T-helper 1 cell treated with Interleukin-12 subunit alpha and Interleukin-12 subunit beta and Interleukin-4 antibody, amounts not matched to agents 30 μg/mL and 1 μg/mL, for 36 hours (primary cell): Measurements from ENCODE around the gene RASA3.
A peak's percentile ranks its signal among the peaks of the same experiment; 100 is the strongest.

Source experiments
- H3K27ac Mint-ChIP-seq: one replicate; pipeline ENCODE4 v1.8.0; 2021; ENCODE audit warnings: mild to moderate bottlenecking, mixed read lengths
- H3K27me3 Mint-ChIP-seq: one replicate; pipeline ENCODE4 v1.8.0; 2021; ENCODE audit warnings: low read depth, mixed read lengths
- H3K36me3 Mint-ChIP-seq: one replicate; pipeline ENCODE4 v1.8.0; 2021; ENCODE audit warnings: low read depth, mixed read lengths
- H3K4me1 Mint-ChIP-seq: one replicate; pipeline ENCODE4 v1.8.0; 2021; ENCODE audit warnings: low read depth, mixed read lengths
- H3K4me3 Mint-ChIP-seq: one replicate; pipeline ENCODE4 v1.8.0; 2021; ENCODE audit warnings: mild to moderate bottlenecking, moderate library complexity, mixed read lengths
- H3K9me3 Mint-ChIP-seq: one replicate; pipeline ENCODE4 v1.8.0; 2021; ENCODE audit warnings: mixed read lengths

The RASA3 gene

GRCh38 chr13:114059946-114060860 is 72.2 kb downstream of the RASA3 start:
- no peak overlapping the region for H3K27ac Mint-ChIP-seq
- H3K36me3 Mint-ChIP-seq = peaks cover 24% of the 10 kb centered on the region
- H3K9me3 Mint-ChIP-seq = no peaks in the 10 kb centered on the region
- no peaks in the 10 kb centered on the region for H3K27me3 Mint-ChIP-seq
- no peak overlapping the region for H3K4me3 Mint-ChIP-seq
- peaks cover 18% of the 10 kb centered on the region for H3K4me1 Mint-ChIP-seq

- Mint-ChIP-seq H3K4me3 (no peak overlapping the region), H3K36me3 (peaks cover 22% of the 10 kb centered on the region), H3K27ac (no peak overlapping the region), H3K27me3 (no peaks in the 10 kb centered on the region), H3K4me1 (peaks cover 10% of the 10 kb centered on the region), H3K9me3 (no peaks in the 10 kb centered on the region)
These were observed 73.0 kb downstream of the RASA3 start for GRCh38 chr13:114059428-114059827.

GRCh38 chr13:114058051-114058867 is 74.2 kb downstream of the RASA3 start:
- H3K36me3 Mint-ChIP-seq = peaks cover 23% of the 10 kb centered on the region
- no peak overlapping the region for H3K4me3 Mint-ChIP-seq
- peaks cover 5% of the 10 kb centered on the region for H3K4me1 Mint-ChIP-seq
- no peaks in the 10 kb centered on the region for H3K9me3 Mint-ChIP-seq
- H3K27ac Mint-ChIP-seq = peak overlapping the region; percentile 45
- H3K27me3 Mint-ChIP-seq = no peaks in the 10 kb centered on the region

- H3K9me3 Mint-ChIP-seq = no peaks in the 10 kb centered on the region
- H3K36me3 Mint-ChIP-seq = peaks cover 23% of the 10 kb centered on the region
- peaks cover 5% of the 10 kb centered on the region for H3K4me1 Mint-ChIP-seq
- H3K27me3 Mint-ChIP-seq = no peaks in the 10 kb centered on the region
- no peak overlapping the region for H3K27ac Mint-ChIP-seq
- no peak overlapping the region for H3K4me3 Mint-ChIP-seq
These were observed 75.0 kb downstream of the RASA3 start for GRCh38 chr13:114057166-114058050.

GRCh38 chr13:114056205-114057013 is 76.0 kb downstream of the RASA3 start:
- no peak overlapping the region for H3K4me3 Mint-ChIP-seq
- peaks cover 21% of the 10 kb centered on the region for H3K36me3 Mint-ChIP-seq
- no peaks in the 10 kb centered on the region for H3K27me3 Mint-ChIP-seq
- peaks cover 7% of the 10 kb centered on the region for H3K4me1 Mint-ChIP-seq
- H3K27ac Mint-ChIP-seq = no peak overlapping the region
- no peaks in the 10 kb centered on the region for H3K9me3 Mint-ChIP-seq

GRCh38 chr13:114055766-114056165 is 76.7 kb downstream of the RASA3 start:
- Mint-ChIP-seq H3K27ac (no peak overlapping the region), H3K4me1 (peaks cover 7% of the 10 kb centered on the region), H3K4me3 (no peak overlapping the region), H3K36me3 (peaks cover 20% of the 10 kb centered on the region), H3K9me3 (no peaks in the 10 kb centered on the region), H3K27me3 (no peaks in the 10 kb centered on the region)

GRCh38 chr13:114054830-114055439 is 77.5 kb downstream of the RASA3 start:
- no peak overlapping the region for H3K4me3 Mint-ChIP-seq
- H3K9me3 Mint-ChIP-seq = no peaks in the 10 kb centered on the region
- H3K27ac Mint-ChIP-seq = no peak overlapping the region
- H3K27me3 Mint-ChIP-seq = no peaks in the 10 kb centered on the region
- peaks cover 22% of the 10 kb centered on the region for H3K36me3 Mint-ChIP-seq
- H3K4me1 Mint-ChIP-seq = peaks cover 11% of the 10 kb centered on the region

GRCh38 chr13:114054264-114054663 is 78.2 kb downstream of the RASA3 start:
- no peak overlapping the region for H3K4me3 Mint-ChIP-seq
- peaks cover 21% of the 10 kb centered on the region for H3K36me3 Mint-ChIP-seq
- no peaks in the 10 kb centered on the region for H3K9me3 Mint-ChIP-seq
- H3K27me3 Mint-ChIP-seq = no peaks in the 10 kb centered on the region
- H3K27ac Mint-ChIP-seq = no peak overlapping the region
- H3K4me1 Mint-ChIP-seq = peaks cover 14% of the 10 kb centered on the region

- Mint-ChIP-seq H3K27ac (no peak overlapping the region), H3K4me1 (peaks cover 17% of the 10 kb centered on the region), H3K27me3 (no peaks in the 10 kb centered on the region), H3K36me3 (peaks cover 20% of the 10 kb centered on the region), H3K9me3 (no peaks in the 10 kb centered on the region), H3K4me3 (no peak overlapping the region)
These were observed 79.4 kb downstream of the RASA3 start for GRCh38 chr13:114053026-114053425.

GRCh38 chr13:114050536-114051450 is 81.6 kb downstream of the RASA3 start:
- Mint-ChIP-seq H3K4me3 (no peak overlapping the region), H3K27me3 (no peaks in the 10 kb centered on the region), H3K27ac (no peak overlapping the region), H3K9me3 (no peaks in the 10 kb centered on the region), H3K36me3 (peaks cover 30% of the 10 kb centered on the region), H3K4me1 (peaks cover 26% of the 10 kb centered on the region)

- Mint-ChIP-seq H3K36me3 (peaks cover 33% of the 10 kb centered on the region), H3K27me3 (no peaks in the 10 kb centered on the region), H3K4me1 (peaks cover 31% of the 10 kb centered on the region), H3K4me3 (peak overlapping the region; percentile 45), H3K27ac (peak overlapping the region; percentile 52), H3K9me3 (no peaks in the 10 kb centered on the region)
These were observed 82.8 kb downstream of the RASA3 start for GRCh38 chr13:114049626-114050101.

- H3K36me3 Mint-ChIP-seq = peaks cover 34% of the 10 kb centered on the region
- H3K4me3 Mint-ChIP-seq = peak overlapping the region; percentile 45
- H3K27me3 Mint-ChIP-seq = no peaks in the 10 kb centered on the region
- no peaks in the 10 kb centered on the region for H3K9me3 Mint-ChIP-seq
- peaks cover 34% of the 10 kb centered on the region for H3K4me1 Mint-ChIP-seq
- H3K27ac Mint-ChIP-seq = peak overlapping the region; percentile 52
These were observed 83.4 kb downstream of the RASA3 start for GRCh38 chr13:114049026-114049425.
